CD4-positive, alpha-beta memory T cell (primary cell): Measurements from ENCODE around the gene RPP40. TPM values are rescaled to one million over a fixed set of nuclear protein-coding genes. Genes with fewer than 3 reads are reported as not detected.
A peak's percentile ranks its signal among the peaks of the same experiment; 100 is the strongest.
"Not testable (repeated sequence)": the region's sequence is repeated elsewhere in the genome, so short reads cannot be mapped to it uniquely, and the experiment has no call there.

Experiments
- CTCF ChIA-PET: fragments of 350-600 bp; sonication (Branson Sonifier 250); formaldehyde crosslinking; loops from one replicate; lab custom pipeline; 2021; ENCODE audit warnings: inconsistent platforms; ENCODE audit not compliant: partially characterized antibody; lab: Charles Lee
- POLR2A ChIA-PET: fragments of 350-600 bp; sonication (Branson Sonifier 250); formaldehyde crosslinking; loops from one replicate; lab custom pipeline; 2021; ENCODE audit not compliant: partially characterized antibody; lab: Charles Lee
- DNase-seq, 5 donors: peaks; one replicate each; pipeline versions ENCODE4 v3.0.0 to v3.0.0-alpha.2; 2020 to 2022; ENCODE audit warnings: mixed read lengths in 1 of 5
- H3K27ac ChIP-seq: one replicate; pipeline ENCODE4 v1.7.0; 2013; ENCODE audit warnings: low read depth, low read length
- H3K27me3 ChIP-seq: 2 replicates; pipeline ENCODE4 v1.7.0; 2013; ENCODE audit warnings: mild to moderate bottlenecking, low read length, moderate library complexity; ENCODE audit not compliant: insufficient read depth
- H3K36me3 ChIP-seq: 2 replicates; pipeline ENCODE4 v1.7.0; 2013; ENCODE audit warnings: mild to moderate bottlenecking, low read length, moderate library complexity; ENCODE audit not compliant: insufficient read depth
- H3K4me1 ChIP-seq: 2 replicates; pipeline ENCODE4 v1.7.0; 2013; ENCODE audit warnings: mild to moderate bottlenecking, low read length, moderate library complexity; ENCODE audit not compliant: insufficient read depth
- H3K4me3 ChIP-seq, 2 donors: one replicate each; pipeline ENCODE4 v1.7.0; 2013; ENCODE audit warnings: low read length in 2 of 2, mild to moderate bottlenecking in 1 of 2
- H3K9me3 ChIP-seq, 2 donors: one replicate each; pipeline ENCODE4 v1.7.0; 2013; ENCODE audit warnings: low read length in 2 of 2, control low read depth in 1 of 2; ENCODE audit not compliant: control insufficient read depth in 1 of 2
- H3K27ac Mint-ChIP-seq, 7 donors: one replicate each; pipeline ENCODE4 v1.8.0; 2020 to 2021; ENCODE audit warnings: mixed read lengths in 7 of 7, mild to moderate bottlenecking in 6 of 7, inconsistent platforms in 3 of 7, moderate library complexity in 3 of 7
- H3K27me3 Mint-ChIP-seq, 2 donors: one replicate each; pipeline ENCODE4 v1.8.0; 2020 to 2021; ENCODE audit warnings: mixed read lengths in 2 of 2
- H3K36me3 Mint-ChIP-seq, 2 donors: one replicate each; pipeline ENCODE4 v1.8.0; 2020 to 2021; ENCODE audit warnings: mixed read lengths in 2 of 2, inconsistent platforms in 1 of 2, mild to moderate bottlenecking in 1 of 2
- H3K4me1 Mint-ChIP-seq, 4 donors: one replicate each; pipeline ENCODE4 v1.8.0; 2020 to 2021; ENCODE audit warnings: mixed read lengths in 4 of 4, mild to moderate bottlenecking in 1 of 4
- H3K4me3 Mint-ChIP-seq, 8 donors: one replicate each; pipeline ENCODE4 v1.8.0; 2020 to 2021; ENCODE audit warnings: mixed read lengths in 8 of 8, mild to moderate bottlenecking in 7 of 8, moderate library complexity in 6 of 8, inconsistent platforms in 3 of 8
- H3K9me3 Mint-ChIP-seq, 8 donors: one replicate each; pipeline ENCODE4 v1.8.0; 2020 to 2021; ENCODE audit warnings: mixed read lengths in 8 of 8, mild to moderate bottlenecking in 5 of 8, inconsistent platforms in 3 of 8, moderate library complexity in 1 of 8
- intact Hi-C: fragments of 100-400 bp; cut with micrococcal nuclease; formaldehyde crosslinking; loops from one replicate; pipeline ENCODE4 v1.15.1; 2023
- polyA plus RNA-seq, 2 donors: library from polyadenylated mRNA; unstranded; fragments of 300-500 nt; fragmentation: Illumina TruSeq; gene quantifications; one replicate each; pipeline ENCODE4 v1.2.3, GENCODE V29; 2021
- total RNA-seq, 2 experiments: library from RNA; stranded (reverse); gene quantifications; one replicate each; pipeline ENCODE4 v1.2.3, GENCODE V29; 2021

The RPP40 gene
- total and polyA plus RNA-seq, 4 experiments from 2014 or later: 5.5 to 16.3 (median 9.8) TPM

GRCh38 chr6:5042436-5042835 is 38.6 kb upstream of the RPP40 start:
- Mint-ChIP-seq H3K27ac (no peak overlapping the region), H3K4me3 (no peak overlapping the region), H3K27me3 (peaks cover 0 to 3% of the 10 kb centered on the region in 2 donors), H3K36me3 (peaks cover 7 to 27% of the 10 kb centered on the region in 2 donors), H3K9me3 (peaks cover 0 to 9% (median 1%) of the 10 kb centered on the region in 8 donors), H3K4me1 (no peaks in the 10 kb centered on the region)
- Histone ChIP-seq H3K36me3 (no peaks in the 10 kb centered on the region), H3K4me3 (no peak overlapping the region), H3K9me3 (no peaks in the 10 kb centered on the region), H3K27me3 (no peaks in the 10 kb centered on the region), H3K4me1 (no peaks in the 10 kb centered on the region), H3K27ac (no peak overlapping the region)
- ChIA-PET CTCF (no interaction called here), POLR2A (interaction anchor here (0.5 kb wide), 1 partner anchor 855 kb away, joined by 3 read pairs; no protein-coding TSS in a partner anchor)
- intact Hi-C loops: no loop called here
- no peak for DNase-seq

- Histone ChIP-seq H3K27ac (no peak overlapping the region), H3K9me3 (no peaks in the 10 kb centered on the region), H3K4me3 (no peak overlapping the region), H3K4me1 (no peaks in the 10 kb centered on the region), H3K36me3 (no peaks in the 10 kb centered on the region), H3K27me3 (no peaks in the 10 kb centered on the region)
- H3K36me3 Mint-ChIP-seq: peaks cover 7 to 25% of the 10 kb centered on the region in 2 donors
- H3K9me3 Mint-ChIP-seq: peaks cover 0 to 6% (median 0%) of the 10 kb centered on the region in 8 donors
- H3K27me3 Mint-ChIP-seq: peaks cover 0 to 3% of the 10 kb centered on the region in 2 donors
- DNase-seq: no peak
- intact Hi-C loops: no loop called here
- H3K27ac Mint-ChIP-seq: no peak overlapping the region
- CTCF ChIA-PET: no interaction called here
- H3K4me3 Mint-ChIP-seq: no peak overlapping the region
- H3K4me1 Mint-ChIP-seq: no peaks in the 10 kb centered on the region
- POLR2A ChIA-PET: no interaction called here
Measured at GRCh38 chr6:5041955-5042354, 38.1 kb upstream of the RPP40 start.

- no peaks in the 10 kb centered on the region for H3K9me3 ChIP-seq
- H3K4me3 Mint-ChIP-seq: no peak overlapping the region
- no peaks in the 10 kb centered on the region for H3K27me3 ChIP-seq
- peaks cover 0 to 1% (median 0%) of the 10 kb centered on the region in 4 donors for H3K4me1 Mint-ChIP-seq
- CTCF ChIA-PET: no interaction called here
- H3K4me3 ChIP-seq: no peak overlapping the region
- DNase-seq: no peak
- no peaks in the 10 kb centered on the region for H3K36me3 ChIP-seq
- H3K4me1 ChIP-seq: no peaks in the 10 kb centered on the region
- H3K27me3 Mint-ChIP-seq: no peaks in the 10 kb centered on the region
- POLR2A ChIA-PET: no interaction called here
- no peaks in the 10 kb centered on the region for H3K36me3 Mint-ChIP-seq
- intact Hi-C loops: no loop called here
- no peak overlapping the region for H3K27ac ChIP-seq
- no peak overlapping the region for H3K27ac Mint-ChIP-seq
- peaks cover 0 to 2% (median 0%) of the 10 kb centered on the region in 8 donors for H3K9me3 Mint-ChIP-seq
Measured at GRCh38 chr6:5036269-5036668, 32.4 kb upstream of the RPP40 start.

GRCh38 chr6:5034736-5035135 is 30.9 kb upstream of the RPP40 start:
- no peak overlapping the region for H3K27ac Mint-ChIP-seq
- H3K4me1 Mint-ChIP-seq: peaks cover 0 to 7% (median 3%) of the 10 kb centered on the region in 4 donors
- no peak overlapping the region for H3K4me3 Mint-ChIP-seq
- DNase-seq: no peak
- H3K9me3 Mint-ChIP-seq: peaks cover 0 to 2% (median 0%) of the 10 kb centered on the region in 8 donors
- Histone ChIP-seq H3K9me3 (no peaks in the 10 kb centered on the region), H3K4me3 (no peak overlapping the region), H3K36me3 (no peaks in the 10 kb centered on the region), H3K27me3 (no peaks in the 10 kb centered on the region), H3K27ac (no peak overlapping the region), H3K4me1 (no peaks in the 10 kb centered on the region)
- ChIA-PET CTCF (no interaction called here), POLR2A (no interaction called here)
- intact Hi-C loops: no loop called here
- H3K36me3 Mint-ChIP-seq: no peaks in the 10 kb centered on the region
- H3K27me3 Mint-ChIP-seq: no peaks in the 10 kb centered on the region

DNA sequence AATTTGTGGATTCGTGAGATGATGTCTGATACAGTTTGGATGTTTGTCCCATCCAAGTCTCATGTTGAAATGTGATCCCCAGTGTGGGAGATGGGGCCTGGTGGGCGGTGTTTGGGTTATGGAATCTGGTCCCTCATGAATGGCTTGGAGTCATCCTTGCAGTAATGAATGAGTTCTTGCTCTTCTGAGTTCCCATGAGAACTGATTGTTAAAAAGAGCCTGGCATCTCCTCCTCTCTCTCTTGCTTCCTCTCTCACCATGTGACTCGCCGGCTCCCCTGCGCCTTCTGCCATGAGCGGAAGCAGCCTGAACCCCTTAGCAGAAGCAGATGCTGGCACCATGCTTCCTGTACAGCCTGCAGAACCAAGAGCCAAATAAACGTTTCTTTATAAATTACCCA is 30.5 kb upstream of the RPP40 start:
- H3K36me3 Mint-ChIP-seq: no peaks in the 10 kb centered on the region
- no peaks in the 10 kb centered on the region for H3K27me3 Mint-ChIP-seq
- Histone ChIP-seq H3K36me3 (no peaks in the 10 kb centered on the region), H3K27me3 (no peaks in the 10 kb centered on the region), H3K4me1 (no peaks in the 10 kb centered on the region), H3K27ac (no peak overlapping the region), H3K4me3 (no peak overlapping the region), H3K9me3 (no peaks in the 10 kb centered on the region)
- intact Hi-C loops: no loop called here
- ChIA-PET CTCF (no interaction called here), POLR2A (no interaction called here)
- H3K27ac Mint-ChIP-seq: peak overlapping the region in 2 of 7 donors; percentile 60 to 65
- H3K4me1 Mint-ChIP-seq: peaks cover 0 to 7% (median 3%) of the 10 kb centered on the region in 4 donors
- peaks cover 0 to 2% (median 0%) of the 10 kb centered on the region in 8 donors for H3K9me3 Mint-ChIP-seq
- DNase-seq: no peak
- H3K4me3 Mint-ChIP-seq: no peak overlapping the region

GRCh38 chr6:5033214-5033904 is 29.5 kb upstream of the RPP40 start:
- H3K9me3 Mint-ChIP-seq, DNase-seq, H3K36me3 Mint-ChIP-seq, H3K36me3 ChIP-seq, CTCF ChIA-PET, H3K27ac Mint-ChIP-seq, H3K9me3 ChIP-seq, H3K4me1 Mint-ChIP-seq, H3K27me3 ChIP-seq, H3K4me3 ChIP-seq, intact Hi-C loops, H3K27me3 Mint-ChIP-seq, H3K27ac ChIP-seq, H3K4me1 ChIP-seq, POLR2A ChIA-PET, H3K4me3 Mint-ChIP-seq: not testable (repeated sequence)

DNA sequence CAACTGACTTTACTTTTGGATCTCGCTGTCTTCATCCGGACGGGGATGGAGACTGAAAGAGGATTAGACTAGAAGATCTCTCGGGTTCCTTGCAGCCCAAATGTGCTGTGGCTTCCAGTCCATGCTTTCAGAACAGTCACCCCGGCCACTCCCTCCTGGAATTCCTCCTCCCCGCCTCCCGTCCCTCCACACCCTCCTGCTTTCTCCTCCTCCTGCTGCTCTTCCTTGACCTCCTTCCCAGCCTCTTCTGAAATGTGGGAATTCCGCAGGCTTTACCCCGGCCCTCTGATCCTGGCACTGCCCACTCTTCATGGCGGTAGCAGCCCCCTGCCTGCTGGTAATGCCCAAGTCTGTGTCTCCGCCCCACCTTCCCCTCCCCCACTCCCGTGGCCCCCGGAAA is 28.9 kb upstream of the RPP40 start:
- H3K36me3 Mint-ChIP-seq, DNase-seq, H3K4me3 Mint-ChIP-seq, H3K27ac ChIP-seq, H3K36me3 ChIP-seq, H3K27me3 Mint-ChIP-seq, H3K4me1 ChIP-seq, H3K4me1 Mint-ChIP-seq, POLR2A ChIA-PET, H3K27me3 ChIP-seq, H3K9me3 ChIP-seq, intact Hi-C loops, CTCF ChIA-PET, H3K27ac Mint-ChIP-seq, H3K9me3 Mint-ChIP-seq, H3K4me3 ChIP-seq: not testable (repeated sequence)
